GM19467 (cell line): Measurements from ENCODE around the gene SEPTIN11.
"Not testable (repeated sequence)": the region's sequence is repeated elsewhere in the genome, so short reads cannot be mapped to it uniquely, and the experiment has no call there.

ENCODE experiments used
- ATAC-seq: cut with Tn5 transposase; IDR thresholded peaks from one replicate; pipeline ENCODE4 v1.9.1; 2021; ENCODE audit warnings: mild to moderate bottlenecking, moderate library complexity; ENCODE audit not compliant: unreplicated experiment

SEPTIN11 gene

DNA sequence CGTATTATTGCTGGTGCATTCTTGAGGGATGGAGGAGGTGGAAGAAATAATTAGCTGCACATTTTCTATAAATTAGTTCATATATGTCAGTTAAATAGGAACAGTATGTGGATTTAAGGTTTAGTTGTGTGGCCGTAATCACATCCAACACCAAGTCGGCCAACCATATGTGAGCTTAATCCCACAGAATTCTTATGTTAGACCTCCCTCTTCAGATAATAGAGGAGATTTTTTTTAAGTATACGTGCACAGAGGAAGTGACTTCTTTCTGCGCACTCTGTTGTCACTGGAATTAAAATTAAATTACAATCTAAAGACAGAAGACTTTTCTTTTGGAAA lies 2.1 kb downstream of the SEPTIN11 start:
- no peak for ATAC-seq

DNA sequence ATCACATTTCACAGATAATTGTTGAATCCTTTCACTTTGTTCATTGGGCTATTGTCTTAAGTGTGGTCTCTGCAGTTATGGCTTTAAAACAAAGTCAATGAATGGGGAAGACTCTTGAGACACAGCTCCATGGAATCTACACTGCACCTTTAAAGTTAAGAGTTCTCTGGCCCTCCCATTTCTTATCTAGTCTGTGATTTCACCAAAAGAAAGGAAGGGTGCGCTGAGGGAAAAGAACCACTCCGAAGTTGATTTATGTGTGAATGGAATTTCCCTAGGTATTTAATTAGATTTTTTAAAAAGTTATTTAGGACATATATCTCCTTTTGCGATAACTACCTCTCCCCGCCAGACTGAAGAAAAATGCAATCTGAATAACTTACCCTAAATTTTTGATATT lies 2.5 kb downstream of the SEPTIN11 start:
- ATAC-seq: no peak

DNA sequence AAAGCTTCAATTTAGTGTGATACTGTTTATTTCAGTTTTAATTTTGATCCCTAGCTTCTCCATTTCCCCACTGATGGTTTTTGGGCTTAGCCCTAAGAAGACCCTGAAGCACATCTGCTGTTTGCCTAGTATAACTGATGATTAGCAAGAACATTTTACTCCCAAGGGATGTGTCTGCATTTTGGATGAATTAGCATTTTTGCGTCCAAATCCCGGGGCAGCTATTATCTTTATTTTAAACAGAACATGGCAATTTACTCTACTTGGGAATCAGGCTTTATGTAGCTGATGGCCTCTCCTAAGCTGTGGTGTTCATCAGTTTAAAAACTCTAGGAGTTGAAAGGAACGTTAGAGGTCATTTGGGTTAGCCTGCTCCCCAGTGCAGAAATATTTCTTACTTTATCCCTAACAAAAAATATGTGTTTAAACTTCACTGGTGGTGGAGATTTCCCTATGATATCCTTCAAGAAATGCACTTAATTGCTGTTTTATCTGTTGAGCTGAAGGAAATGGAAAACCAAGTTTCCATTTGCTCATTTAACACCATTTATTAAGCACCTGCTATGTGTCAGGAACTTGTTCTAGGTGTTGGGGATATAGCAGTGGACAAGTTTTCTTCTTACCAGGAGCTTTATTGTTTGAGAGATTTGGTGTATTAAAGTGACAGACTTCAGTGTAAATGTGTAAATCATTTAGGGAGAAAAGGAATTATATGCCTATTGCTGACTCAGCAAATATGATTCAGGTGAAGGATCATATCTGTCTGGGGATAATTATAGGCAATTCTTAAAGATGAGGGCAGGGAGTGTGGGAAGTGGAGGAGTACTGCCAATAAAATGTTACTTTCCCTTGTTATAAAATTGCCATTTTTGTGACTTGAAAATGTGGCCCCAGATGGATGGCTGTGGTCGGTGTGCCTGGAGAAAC lies 3.4 kb downstream of the SEPTIN11 start:
- ATAC-seq: no peak

DNA sequence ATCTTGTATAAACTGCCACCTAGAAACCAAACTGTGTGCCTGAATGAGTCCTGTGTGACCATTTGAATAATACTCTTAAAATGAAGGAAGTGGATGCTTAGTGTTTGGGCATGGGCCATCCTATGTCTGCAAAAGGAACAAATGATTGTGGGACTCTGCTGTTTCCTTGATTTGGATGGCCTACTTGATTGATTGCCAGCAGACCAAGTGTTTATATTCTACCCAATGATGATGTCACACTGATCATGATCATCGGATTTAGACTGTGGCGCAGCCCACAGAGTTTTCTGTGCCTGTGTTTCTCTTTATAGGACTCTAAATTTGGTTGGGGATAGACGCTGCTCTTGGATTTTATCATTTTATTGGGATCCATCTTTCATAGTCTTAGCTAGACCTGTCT lies 4.4 kb downstream of the SEPTIN11 start:
- no peak for ATAC-seq

DNA sequence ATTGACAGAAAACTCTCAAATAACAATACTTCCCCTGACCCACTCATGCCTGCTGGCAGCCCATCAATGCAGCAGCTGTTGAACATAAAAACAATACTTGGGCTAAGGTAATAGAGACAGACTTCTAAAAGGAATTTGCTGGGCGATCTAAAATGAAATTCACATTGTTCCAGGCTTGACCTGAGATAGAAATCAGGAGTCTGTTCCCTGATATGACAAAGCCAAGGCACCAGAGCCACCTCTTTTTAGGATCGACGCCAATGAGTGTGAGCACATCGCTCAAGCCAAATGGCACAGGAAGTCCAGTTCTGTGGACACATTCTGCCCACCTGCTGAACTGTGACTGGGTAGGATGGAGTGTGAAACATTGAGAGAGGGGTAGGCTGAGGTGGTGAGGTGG lies 4.9 kb downstream of the SEPTIN11 start:
- no peak for ATAC-seq

DNA sequence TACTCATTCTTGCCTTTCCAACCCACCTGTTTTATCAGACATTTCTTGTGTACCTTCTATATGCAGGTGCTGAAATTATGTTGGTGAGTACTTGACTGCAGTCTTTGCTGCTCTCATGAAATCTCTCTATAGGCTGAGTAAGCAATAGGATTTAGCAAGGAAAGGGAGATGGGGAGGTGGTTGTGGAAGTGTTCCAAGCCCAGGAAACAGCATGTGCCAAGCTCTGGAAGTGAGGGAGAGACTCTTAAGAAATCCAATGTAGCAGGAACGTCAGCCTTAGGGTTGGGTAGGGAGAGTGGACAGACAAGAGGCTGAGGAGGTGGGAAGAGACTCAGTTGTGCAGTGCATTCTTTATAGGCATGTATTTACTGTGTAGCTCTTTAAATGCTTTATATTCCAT lies 5.6 kb downstream of the SEPTIN11 start:
- no peak for ATAC-seq

DNA sequence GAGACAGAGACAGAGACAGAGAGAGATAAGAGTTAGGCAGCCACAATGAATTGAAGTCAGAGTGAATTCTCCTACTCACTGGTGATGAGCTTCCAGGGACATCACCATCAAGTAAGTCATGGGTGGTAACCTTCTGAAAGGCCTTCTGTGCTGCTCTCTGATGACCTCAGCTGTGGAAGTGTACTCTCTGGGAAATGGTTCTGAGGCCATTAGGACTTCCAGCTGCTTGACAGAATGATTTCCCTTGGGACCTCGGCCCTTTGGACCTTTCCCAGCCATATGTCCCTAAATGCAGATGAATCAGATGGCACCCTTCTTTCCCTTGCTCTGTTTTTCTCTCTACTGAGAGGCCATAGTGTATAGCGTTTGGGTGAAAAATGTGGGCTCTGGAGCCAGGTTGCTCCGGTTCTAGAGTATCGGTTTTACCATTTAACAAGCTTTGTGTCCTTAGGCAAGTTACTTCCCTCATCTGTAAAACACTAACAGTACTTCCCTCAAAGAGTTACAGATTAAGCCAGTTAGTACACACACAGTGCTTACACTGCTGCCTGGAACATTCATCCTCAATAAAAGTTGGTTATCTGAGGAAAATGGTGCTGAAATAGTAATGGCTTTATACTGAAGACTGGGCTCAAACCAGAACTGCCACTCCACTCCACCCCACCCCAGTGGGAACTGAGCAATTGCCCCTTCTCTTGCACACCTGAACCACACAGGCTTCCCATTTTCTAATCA lies 7.6 kb downstream of the SEPTIN11 start:
- no peak for ATAC-seq

DNA sequence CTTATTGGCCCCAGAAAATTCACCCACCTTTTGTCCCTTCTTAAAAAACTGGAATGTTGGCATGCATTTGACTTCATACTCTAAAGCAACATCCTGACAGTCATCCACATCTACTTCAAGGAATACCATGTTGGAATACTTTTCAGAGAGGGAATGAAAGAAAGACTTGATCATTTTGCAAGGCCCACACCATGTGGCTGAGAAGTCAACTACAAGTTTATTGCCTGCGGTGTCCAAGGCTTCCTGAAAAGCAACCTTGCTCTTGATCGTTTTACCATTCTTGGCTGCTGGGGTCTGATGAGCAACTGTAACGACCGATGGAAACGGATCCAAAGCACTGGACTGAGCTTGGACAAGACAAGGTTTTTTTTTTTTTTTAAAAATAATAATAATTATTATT lies 9.3 kb downstream of the SEPTIN11 start:
- ATAC-seq: no peak

DNA sequence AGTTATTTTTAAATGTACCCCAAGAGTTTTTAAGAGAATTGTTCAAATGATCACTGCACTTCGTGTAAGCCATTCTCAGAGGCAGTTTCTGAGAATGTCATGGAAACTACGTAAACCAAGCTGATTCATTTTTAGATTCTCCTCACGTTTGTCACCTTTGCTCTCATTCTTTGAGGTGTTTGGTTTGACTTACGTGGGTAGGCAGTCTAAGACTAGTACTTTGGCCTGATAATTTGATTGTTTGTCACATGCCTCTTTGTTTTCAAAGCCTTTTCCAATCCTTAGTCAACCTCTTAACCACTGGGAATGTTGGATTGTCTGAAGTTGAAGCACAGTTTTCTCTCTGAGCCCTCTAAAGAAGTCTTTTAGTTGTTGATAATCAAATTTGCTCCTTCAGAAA lies 10.5 kb downstream of the SEPTIN11 start:
- no peak for ATAC-seq

DNA sequence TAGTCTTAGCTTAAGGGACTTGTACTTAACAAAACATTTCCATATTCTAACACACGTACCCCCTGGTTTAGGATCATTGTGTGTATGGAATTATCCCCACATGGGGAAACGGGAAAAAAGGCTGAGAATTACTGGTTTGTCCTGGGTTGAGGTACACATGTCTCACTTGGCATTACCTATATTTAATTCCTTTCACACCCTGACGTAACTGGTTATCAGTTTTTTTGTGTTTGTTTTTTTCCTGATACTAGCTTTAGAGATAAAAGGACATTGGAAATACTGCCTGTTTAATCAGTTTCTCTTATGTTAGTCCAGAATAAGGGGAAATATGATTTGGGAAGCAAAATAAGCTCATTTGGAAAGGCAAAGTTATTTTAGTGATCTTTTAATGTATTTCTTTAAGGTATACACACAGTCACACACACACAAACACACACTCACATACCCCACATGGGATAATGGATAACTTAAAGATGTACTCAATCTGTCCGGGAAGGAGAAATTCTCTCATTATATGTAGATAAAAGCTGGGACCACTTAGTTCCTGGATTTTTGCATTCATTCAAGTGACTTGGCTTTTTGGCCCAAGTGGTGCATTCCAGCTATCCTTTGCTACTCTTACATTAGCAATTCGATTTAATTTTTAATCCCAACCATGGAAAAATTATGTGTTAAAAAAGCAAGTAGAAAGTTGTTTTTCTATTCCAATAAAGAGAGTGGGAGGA lies 13.0 kb downstream of the SEPTIN11 start:
- no peak for ATAC-seq

DNA sequence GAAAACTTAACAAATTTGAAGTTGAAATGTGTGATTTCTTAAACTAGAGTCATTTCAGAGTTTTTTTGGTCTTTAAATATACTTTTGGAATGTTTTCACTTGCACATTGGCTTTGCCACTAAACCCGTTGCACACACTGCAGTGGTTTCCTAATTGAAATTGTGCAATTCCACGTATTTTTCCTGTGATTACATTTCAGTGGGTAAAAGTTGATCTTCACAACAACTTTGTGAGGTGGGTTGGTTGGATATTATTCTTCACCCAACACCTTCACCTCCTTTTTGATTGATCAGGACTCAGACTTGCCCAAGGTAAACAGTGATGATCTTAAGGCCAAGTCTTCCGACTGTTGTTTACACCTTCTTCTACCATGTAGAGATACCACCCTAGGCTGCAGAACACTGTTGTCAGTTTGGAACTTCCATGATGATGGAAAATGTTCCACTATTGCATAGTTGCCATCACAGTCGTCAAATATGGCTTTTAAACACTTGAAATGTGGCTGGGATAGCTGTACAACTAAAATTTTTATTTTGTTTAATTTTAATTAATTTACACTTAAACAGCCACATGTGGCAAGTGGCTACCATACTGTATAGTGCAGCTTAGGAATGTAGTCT lies 13.7 kb downstream of the SEPTIN11 start:
- ATAC-seq: no peak

DNA sequence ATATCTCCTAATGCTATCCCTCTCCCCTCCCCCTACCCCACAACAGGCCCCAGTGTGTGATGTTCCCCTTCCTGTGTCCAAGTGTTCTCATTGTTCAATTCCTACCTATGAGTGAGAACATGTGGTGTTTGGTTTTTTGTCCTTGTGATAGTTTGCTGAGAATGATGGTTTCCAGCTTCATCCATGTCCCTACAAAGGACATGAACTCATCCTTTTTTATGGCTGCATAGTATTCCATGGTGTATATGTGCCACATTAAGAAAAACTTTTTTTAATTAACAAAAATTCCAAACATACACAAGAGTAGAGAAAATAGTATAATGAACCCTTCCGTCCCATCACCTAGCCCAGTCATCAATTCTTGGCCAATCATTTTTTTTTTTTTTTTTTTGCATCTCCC lies 14.4 kb downstream of the SEPTIN11 start:
- ATAC-seq: not testable (repeated sequence)

DNA sequence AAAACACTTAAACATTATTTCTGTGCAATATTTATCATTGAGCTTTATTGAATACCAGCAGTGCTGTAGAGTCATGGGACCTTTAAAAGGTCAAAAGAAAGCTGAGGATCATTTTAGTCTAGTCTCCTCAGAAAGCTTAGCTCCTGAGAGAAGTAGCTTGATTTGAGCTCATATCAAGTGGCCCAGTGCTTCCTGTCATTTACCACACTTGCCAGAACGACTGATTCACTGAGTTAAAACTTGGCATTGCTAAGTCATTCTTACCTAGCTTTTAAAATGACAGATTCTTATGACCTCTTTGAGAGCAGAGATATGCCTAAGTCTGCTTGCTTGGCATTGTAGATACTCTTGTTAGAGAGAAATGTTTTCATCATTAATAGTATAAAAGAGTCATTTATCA lies 15.2 kb downstream of the SEPTIN11 start:
- ATAC-seq: no peak

DNA sequence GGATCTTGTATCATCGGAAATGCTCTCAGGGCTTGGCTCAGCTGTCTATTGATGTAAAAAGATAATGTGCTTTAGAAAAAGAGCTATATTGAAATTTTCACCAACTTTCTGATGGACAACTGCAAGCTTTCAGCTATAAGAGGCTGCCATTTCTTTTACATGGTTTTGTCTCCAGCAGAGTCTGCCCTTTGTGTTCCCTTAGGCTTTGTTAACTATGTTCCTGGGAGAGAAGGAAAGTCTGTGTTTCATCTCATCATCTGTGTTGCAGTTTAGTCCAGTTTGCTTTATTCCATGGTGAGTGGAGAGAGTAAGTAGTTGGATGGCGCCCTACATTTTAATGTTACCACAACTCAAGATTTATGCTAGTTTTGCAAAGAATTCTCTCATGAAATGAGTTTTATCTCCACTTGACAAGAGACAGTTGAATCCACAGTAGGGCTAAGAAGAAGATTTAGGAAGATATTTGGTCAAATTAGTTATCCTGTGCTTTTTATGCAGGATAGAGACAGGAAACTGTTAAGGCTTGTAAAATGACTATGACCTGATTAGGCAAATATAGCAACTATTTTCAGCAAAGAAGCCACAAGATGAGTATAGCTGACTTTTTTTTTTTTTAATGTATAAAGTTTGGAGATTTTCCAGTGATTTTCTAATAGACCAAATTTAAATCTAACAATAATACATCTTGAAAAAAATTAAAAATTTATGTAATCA lies 16.5 kb downstream of the SEPTIN11 start:
- no peak for ATAC-seq

DNA sequence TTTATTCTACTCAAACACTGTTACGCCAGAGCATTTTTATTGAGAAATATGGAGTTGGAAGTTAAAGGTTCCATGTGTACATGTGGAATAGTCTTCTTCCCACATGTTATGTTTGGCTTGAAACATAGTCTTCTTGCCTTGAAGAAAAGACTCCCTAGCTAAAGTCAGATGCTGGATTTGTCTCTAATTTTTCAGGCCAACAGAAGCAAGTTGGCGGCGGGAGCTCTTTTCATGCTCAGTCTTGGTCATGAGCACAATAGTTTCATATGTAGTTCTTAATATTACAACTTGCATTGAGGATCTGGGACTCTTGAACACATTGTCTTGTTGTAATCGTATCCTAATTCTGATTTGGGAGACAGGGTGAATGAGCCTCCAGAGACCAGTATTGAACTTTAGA lies 19.4 kb downstream of the SEPTIN11 start:
- ATAC-seq: no peak

DNA sequence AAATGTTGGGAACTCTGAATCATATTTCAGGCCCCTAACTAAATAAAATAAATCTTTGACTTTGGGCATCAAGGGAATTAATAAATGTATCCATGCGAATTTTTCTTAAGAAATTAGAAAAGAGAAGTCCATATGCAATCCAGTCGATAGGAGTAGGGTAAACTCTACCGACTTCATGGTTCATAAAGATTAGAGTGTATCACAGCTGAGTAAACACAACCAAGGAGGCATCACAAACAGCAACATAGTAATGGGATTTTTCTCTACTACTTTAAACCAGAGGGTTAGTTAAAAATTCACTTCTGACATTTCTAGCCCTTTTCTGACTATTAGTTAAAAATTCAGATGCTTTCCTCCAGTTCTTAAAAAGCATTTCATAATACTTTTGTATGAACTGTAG lies 19.9 kb downstream of the SEPTIN11 start:
- no peak for ATAC-seq

DNA sequence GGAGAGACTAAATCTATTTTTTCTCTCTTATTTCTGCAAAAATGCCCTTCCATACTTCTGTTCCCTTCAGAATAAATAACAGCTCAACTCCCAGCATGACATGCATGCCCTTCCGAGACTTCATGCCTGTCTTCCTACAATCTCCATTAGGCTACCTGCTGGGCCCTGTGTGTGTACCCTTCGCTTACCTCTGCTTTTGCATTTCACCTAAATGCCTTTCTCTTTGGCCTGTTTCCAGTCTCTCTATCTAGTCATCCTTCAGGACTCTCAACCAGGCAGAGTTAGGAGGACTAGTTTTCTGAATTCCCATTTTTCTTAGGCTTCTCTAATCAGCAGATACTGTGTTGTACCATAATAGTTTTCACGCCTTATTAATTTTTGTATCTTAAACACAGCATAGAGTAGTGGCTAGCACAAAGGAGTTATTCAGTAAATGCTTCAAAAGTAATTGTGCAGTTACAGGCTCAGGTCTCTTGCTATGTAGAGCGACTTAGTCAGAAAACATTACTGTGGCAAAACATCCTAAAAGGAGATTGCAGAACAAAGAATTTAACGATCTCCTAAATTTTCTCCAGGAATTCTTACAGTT lies 20.5 kb downstream of the SEPTIN11 start:
- no peak for ATAC-seq

DNA sequence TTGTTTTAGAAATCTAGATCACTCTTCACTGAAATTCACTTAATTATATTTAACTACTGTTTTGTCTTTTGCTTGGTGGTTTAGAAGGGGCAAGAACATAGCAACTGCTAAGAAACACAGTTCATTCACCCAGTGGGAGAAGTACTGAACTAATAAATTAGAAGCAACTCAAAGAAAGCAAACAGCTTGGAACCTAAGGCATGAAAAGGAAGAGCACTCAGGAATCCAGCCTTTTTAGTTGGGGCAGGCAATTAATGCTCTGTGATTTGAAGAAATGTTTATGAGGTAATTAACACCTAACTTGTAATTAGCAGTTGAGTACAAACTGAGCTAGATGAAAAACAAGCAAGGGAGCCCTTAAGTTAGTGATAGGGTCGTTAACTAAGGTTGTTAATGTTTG lies 22.8 kb downstream of the SEPTIN11 start:
- ATAC-seq: no peak

DNA sequence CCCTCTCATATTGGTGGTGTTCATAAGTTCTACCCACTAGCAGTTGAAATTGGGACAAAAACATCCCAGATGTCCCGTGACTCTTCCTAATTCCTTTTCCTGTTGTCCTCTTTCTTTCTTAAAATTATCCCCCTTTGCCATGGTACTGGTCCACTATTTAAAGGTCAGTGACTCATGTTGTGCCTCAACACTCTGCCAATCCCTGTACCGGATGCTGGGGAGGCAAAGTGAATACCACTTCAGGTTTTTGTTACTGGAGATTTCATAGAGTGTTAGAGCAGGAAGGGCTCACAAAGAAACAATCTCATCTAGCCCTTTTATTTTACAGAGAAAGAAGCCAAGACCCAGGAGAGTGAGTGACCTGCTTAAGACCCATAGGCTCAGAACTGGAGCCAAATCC lies 24.6 kb downstream of the SEPTIN11 start:
- no peak for ATAC-seq

DNA sequence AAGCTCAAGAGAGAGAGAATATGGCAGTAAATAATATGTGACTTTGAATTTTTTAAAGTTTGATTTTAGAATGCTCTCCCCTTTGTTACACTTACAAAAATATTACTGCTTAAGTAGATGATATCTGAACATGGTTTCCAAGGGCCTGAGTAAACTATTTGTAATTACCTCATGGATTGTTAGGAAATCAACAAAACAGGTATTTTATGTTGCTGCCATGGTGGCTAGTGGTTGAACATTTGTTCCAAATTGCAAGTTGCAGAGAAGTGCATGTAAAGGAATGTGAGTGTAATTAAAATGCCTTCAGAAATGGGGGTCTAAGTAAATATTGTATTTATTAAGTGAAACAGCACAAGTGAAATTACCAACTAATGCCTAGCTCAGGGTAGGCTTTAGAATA lies 27.6 kb downstream of the SEPTIN11 start:
- ATAC-seq: no peak
